Hepatic stellate cell (primary cell): ENCODE measurements around the gene RPL28.
A peak's percentile ranks its signal among the peaks of the same experiment; 100 is the strongest.

Experiments used
- DNase-seq: peaks from one replicate; pipeline ENCODE4 v3.0.0; 2011; ENCODE audit warnings: low spot score

The RPL28 gene

DNA sequence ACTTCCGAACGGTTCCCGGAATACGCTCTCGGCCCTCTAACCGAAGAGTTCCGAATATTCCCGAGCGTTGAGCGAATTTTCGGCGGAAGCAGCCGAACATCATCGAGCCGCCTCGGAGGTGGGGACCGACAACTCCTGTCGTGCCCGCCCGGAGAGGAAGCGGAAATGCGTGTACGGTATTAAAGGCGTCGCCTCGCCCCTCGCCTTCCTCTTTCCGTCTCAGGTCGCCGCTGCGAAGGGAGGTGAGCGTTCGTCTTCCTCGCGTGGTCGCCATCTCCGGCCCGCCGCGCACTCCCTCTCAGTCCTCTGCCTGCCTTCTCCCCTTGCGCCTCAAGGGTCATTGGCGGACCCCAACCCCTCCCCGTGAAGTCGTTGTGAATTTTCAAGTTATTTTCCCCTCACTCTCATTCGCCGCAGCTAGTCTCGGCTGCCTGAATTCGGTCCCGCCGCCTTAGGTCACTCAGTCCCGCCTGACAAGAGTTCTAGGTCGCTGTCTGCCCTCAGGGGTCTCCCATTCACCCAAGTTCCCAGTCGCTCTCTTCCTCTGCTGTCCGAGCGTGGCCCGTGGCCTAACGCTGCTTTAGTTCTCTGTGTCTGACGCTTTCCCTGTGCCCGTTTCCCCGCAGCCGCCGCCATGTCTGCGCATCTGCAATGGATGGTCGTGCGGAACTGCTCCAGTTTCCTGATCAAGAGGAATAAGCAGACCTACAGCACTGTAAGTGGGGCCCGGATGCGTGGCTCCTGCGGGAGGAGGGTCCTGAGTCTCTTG is at the start of gene RPL28:
Gene RPL28, plus strand, starts transcription at position 209 of the 769 bp plus-strand sequence. Its CDS starts 426 bp downstream, at position 635.
- DNase-seq: peak; percentile 93

GRCh38 chr19:55336101-55336500 is 49.6 kb upstream of the RPL28 start:
- no peak for DNase-seq

DNA sequence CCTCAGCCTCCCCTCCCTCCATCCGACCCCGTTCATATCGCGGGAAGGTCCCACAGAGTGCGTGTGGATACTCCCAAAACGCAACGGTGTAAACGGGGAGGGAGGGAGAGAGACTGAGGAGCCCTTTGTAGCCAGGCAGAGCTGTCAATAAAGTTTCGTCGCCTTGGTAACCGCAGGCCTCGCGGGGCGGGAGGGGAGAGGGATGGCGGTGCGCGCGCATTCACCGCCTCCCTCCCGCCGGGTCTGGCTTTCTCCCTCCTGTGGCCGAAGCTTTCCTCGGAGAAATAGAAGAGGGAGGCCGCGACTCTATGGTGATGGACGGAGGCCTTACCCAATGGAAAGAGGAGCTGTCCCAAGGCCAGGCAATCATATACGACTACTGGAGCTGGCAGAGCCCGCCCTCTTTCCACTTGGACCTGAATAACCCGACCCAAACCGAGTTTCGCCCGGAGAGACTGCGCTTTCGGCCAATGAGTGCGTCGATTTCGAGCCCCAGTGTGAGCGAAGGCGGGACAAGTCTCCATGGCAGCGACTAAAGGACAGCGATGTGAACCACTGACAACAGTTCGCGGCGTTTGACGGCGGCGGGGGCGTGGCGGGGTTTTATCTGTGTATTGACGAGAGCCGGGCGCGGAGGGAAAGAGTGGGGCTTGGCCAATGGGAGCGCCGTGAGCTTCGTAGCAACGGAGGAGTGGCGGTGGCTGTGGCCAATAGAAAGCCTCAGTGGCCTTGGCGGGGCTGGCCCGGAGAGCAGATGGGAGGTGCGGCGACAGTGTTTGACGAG is 46.4 kb upstream of the RPL28 start, which contains the start of gene KMT5C:
Gene KMT5C, plus strand, starts transcription at position 772 of the 784 bp plus-strand sequence. CDS start 2,061 bp downstream, outside the sequence.
- DNase-seq: peak; percentile 100

DNA sequence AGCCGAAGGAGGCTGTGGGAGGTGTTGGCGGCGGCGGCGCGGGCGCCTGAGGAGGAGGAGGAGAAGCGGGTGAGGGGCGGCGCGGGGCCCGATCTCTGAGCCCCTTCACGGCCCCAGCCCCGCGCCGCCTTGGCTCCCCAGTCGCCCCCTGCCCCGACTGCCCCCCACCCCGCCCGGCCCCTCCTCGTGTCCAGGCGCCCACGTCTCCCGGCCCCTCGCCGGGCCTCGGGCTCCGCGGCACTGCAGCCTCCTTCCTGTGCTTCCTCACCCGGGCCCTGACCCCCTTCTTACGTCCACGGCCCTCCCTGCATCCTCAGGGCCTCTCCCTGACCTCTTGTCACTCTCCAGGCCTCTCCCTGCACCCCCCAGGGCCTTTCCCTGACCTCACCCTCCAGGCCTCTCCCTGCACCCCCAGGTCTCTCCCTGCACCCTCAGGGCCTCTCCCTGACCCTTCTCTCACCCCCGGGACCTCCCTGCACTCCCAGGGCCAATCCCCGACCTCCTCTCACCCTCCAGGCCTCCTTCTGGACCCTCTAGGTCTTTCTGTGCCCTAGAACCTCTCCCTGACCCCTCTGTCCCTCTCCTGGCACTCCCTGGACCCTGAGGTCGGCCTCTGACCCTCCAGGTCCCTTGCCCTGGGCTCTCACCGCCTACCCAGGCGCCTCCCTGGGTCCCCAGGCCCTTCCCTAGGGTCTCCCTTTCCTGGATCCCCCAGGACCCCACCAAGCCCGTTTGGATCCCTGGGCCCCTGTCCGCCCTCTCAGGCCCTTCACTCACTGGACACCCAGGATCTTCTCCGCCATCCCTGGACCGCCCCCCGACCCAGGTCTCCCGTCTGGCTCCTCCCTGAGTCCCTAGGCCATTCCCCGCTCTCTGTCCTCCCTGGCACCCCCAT is 45.6 kb upstream of the RPL28 start:
- DNase-seq: no peak

DNA sequence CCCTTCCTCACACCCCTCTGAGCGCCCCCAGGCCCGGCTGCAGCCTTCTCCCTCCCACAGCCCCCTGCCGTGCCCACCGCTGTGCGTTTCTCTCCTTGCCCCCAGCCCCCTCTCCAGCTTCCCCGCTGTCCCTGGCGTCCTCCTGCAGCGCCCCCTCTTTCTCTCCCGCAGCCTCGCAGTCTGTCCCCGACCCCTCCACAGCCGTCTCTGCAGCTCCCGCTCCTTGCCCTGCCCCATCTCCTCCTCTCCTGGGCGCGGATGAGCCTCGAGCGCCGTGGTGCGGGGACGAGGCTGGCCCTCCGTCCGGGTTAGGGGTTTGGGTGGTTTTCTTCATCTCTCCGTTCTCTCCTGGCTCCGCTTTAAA is 45.0 kb upstream of the RPL28 start:
- no peak for DNase-seq

- DNase-seq: peak; percentile 87
These were observed 44.6 kb upstream of the RPL28 start for GRCh38 chr19:55341171-55341588.

DNA sequence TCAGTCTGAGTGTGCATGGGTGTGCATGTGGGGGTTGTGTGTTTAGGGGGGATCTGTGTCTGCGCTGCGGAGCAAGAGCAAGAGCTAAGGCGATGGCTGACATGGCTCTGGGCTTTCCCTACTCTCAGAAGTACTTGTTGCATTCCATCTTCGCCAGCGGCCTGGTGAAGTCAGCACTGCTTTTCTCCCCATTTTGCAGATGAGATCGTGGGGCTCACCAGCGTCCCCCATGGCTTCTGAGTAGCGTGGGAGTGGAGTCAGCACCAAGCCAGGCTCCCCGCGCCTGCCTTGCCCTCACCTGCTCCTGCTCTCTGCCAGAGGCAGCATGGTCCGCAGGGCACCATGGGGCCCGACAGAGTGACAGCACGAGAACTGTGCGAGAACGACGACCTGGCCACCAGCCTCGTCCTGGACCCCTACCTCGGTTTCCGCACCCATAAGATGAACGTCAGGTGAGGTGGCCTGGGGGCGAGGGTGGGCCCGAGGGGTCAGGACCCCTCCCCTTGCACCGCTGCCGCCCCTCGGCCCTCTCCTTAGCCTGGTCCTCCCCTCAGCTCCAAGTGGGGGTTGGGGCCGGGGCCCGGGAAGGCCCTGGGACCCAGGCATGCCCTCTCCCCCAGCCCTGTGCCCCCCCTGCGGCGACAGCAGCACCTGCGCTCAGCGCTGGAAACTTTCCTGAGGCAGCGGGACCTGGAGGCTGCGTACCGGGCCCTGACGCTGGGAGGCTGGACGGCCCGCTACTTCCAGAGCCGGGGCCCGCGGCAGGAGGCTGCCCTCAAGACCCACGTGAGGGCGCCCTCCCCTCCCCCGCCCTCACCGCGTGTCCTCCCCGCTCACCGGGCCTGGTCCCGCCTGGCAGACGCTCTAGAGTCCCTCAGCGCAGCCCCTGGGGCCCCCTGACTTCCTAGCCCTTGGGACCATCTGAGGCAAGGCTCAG is 43.9 kb upstream of the RPL28 start:
- DNase-seq: no peak

- no peak for DNase-seq
These were observed 41.3 kb upstream of the RPL28 start for GRCh38 chr19:55344444-55344843.

DNA sequence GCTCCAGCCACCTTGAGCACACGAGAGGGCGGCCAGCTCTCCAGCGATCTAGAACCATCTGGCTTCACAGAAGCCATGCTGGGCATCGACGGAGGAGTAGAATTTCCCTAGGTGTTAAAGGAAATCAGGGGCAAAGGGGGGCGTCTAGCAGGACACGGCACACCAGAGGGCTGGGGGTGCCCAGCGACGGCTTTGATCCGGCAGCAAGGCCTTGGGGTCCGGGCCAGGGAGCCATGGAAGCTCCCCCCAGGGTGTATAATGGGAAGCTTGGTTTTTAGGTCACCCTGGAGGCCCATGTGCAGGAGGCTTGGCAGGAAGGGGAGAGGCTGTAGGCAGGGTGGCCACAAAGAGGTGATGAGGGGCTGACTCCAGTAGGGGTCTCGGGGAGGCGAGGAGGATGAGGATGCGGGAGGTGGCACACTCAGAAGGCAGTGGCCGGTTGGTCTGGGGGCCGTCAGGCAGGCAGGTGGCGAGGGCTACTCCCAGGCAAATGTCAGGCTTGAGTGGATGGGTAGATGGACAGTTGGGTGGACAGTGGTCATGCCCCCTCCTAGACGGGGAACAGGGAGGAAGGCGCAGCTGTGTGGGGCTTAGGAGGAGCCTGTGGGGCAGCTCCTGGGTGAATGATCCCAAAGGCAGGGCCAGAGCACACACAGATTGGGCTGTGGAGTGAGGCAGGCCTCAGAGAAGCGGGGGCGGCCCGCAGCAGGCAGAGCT is 40.5 kb upstream of the RPL28 start:
- no peak for DNase-seq

DNA sequence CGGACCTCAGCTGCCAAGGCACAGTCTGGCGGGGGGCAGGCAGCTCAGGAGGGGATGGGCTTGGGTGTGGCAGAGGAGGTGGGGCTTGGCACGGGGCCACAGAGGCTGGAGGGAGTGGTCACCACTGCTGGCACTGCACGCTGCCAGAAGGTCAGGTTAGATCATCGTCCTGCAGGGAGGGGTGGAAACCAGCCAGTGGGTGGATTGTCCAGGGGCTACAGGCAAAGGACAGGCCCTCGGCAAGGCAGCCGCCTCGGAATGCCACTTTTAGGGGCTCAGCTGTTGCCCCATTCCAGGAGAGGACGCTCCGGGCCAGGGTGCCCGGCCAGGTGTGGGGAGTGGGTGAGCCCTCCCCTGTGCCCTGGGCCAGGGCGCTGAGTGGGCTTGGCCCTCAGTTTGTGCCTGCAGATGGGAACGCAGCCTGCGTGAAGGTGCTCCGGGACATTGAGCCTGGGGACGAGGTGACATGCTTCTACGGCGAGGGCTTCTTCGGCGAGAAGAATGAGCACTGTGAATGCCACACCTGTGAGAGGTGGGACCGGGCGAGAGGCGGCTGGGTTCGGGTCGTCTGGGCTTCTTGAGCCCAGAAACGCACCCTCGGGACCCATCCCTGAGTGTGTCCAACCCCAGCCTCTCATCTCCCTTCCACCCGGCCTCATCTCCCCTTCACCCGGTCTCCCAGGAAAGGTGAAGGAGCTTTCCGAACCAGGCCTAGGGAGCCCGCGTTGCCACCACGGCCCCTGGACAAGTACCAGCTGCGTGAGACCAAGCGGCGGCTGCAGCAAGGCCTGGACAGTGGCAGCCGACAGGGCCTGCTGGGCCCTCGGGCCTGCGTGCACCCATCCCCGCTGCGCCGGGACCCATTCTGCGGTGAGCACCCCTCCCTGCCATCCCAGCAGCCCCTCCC is 39.7 kb upstream of the RPL28 start:
- no peak for DNase-seq

DNA sequence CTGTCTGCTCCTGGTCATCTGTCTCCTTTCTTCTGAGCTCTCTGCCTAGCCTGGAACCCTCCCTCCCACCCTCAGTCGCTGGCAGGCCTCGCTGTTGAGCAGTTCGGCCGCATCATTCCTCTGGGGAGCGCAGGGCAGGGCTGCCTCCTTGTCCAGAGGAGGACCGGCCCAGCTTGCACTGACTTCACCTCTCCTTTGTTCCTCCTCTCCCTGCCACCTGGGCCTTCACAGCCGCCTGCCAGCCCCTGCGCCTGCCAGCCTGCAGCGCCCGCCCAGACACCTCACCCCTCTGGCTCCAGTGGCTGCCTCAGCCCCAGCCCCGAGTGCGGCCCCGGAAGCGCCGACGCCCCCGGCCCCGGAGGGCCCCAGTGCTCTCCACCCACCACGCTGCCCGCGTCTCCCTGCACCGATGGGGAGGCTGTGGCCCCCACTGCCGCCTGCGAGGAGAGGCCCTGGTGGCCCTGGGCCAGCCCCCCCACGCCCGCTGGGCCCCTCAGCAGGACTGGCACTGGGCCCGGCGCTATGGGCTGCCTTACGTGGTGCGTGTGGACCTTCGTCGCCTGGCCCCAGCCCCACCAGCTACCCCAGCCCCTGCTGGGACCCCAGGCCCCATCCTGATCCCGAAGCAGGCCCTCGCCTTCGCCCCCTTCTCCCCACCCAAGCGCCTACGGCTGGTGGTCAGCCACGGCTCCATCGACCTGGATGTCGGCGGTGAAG is 38.8 kb upstream of the RPL28 start:
- no peak for DNase-seq

- DNase-seq: no peak
These were observed 38.2 kb upstream of the RPL28 start for GRCh38 chr19:55347442-55348009.

- no peak for DNase-seq
These were observed 37.3 kb upstream of the RPL28 start for GRCh38 chr19:55348317-55349034.

- no peak for DNase-seq
These were observed 35.0 kb upstream of the RPL28 start for GRCh38 chr19:55350620-55351315.

DNA sequence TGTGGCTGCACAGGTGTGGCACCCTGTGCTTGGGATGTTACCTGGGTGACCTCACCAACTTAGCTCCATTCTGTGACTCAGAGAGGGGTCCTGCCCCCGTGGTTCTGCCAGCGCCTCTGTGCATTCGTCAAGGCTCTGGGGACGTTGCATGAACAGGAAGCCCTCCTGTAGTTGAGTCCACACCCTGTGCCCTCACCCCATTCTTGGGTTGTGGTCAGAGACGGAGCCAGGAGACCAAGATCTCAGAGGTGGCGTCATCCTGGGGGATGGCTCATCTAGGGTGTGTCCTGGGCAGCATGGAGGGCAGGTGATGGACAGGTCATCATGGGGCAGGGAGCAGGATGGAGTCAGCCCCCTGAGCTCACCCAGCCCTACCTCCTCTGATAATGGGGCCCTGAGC is 33.7 kb upstream of the RPL28 start:
- no peak for DNase-seq

DNA sequence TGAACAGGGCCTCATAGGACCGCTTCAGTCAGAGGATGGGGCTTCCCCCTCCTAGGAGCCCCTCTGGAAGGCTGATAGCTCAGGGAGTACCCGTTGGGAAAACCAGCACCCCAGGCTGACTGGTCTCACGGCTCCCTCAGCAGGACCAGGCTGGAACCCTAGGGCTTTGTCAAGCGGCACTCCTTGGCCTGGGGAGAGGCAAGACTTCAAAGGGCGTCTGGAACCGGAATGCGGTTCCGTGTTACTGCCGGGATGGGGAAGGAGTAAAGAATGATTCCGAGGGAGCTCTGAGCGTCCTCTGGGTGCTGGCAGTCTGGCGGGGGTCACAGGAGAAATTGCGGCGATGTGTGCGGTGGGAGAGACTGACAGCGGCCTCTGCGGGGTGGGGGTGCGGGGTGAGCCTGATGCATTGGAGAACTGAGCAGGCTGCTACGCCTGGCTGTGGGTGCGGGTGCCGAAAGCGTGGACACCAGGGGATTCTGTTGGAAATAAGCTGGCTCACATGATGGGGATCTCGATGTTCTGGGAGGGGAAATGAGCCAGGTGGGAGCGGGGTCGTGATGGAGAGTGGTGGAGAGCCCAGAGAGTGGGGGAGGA is 33.1 kb upstream of the RPL28 start:
- no peak for DNase-seq

- no peak for DNase-seq
These were observed 32.4 kb upstream of the RPL28 start for GRCh38 chr19:55353356-55353802.
